Psoas muscle (tissue), 8 donors: ENCODE results near the gene PCDH1. TPM values are rescaled to one million over a fixed set of nuclear protein-coding genes. Genes with fewer than 3 reads are reported as not detected.

ENCODE experiments used
- ATAC-seq, 4 donors: fragments of 200-7000 bp; cut with Tn5 transposase; one replicate each; pipeline ENCODE4 v1.9.1; 2020; ENCODE audit warnings: moderate library complexity in 3 of 4, mild to moderate bottlenecking in 2 of 4
- DNase-seq, 2 donors: peaks; one replicate each; pipeline ENCODE4 v3.0.0-alpha.2; 2020
- H3K27ac ChIP-seq: fragments of 200-600 bp; one replicate; pipeline ENCODE4 v1.8.0; 2022
- H3K27me3 ChIP-seq, 3 donors: fragments of 200-600 bp in 1 of 3; one replicate each; pipeline versions ENCODE4 v1.6.1 to v1.8.0; 2013 to 2022; ENCODE audit warnings: low read length in 2 of 3, mild to moderate bottlenecking in 2 of 3, moderate library complexity in 1 of 3; ENCODE audit not compliant: insufficient read depth in 3 of 3
- H3K36me3 ChIP-seq, 2 donors: fragments of 200-600 bp in 1 of 2; one replicate each; pipeline versions ENCODE4 v1.6.1 to v1.8.0; 2013 to 2022; ENCODE audit warnings: low read depth in 1 of 2, mild to moderate bottlenecking in 1 of 2, moderate library complexity in 1 of 2; ENCODE audit not compliant: insufficient read depth in 1 of 2
- H3K4me1 ChIP-seq: fragments of 200-600 bp; one replicate; pipeline ENCODE4 v1.8.0; 2022
- H3K4me3 ChIP-seq: fragments of 200-600 bp; one replicate; pipeline ENCODE4 v1.8.0; 2022; ENCODE audit warnings: mild to moderate bottlenecking
- H3K9me3 ChIP-seq: fragments of 200-600 bp; one replicate; pipeline ENCODE4 v1.8.0; 2022
- WGBS, 3 donors: extraction: QIAGEN DNeasy Blood & Tissue Kit; methylation state at CpG; one replicate each; pipeline versions ENCODE4 v1.1.6 to v1.1.7; 2013; 5-methylcytosine and 5-hydroxymethylcytosine counted together
- intact Hi-C, 2 donors: fragments of 100-400 bp; cut with DNase I; formaldehyde crosslinking; loops; one replicate each; pipeline versions ENCODE4 v1.11.0 to v1.14.2; 2022
- polyA plus RNA-seq, 3 donors: library from polyadenylated mRNA; stranded (reverse); fragments of 200-250 nt; gene quantifications; one replicate each; pipeline ENCODE4 v1.2.3, GENCODE V29; 2013
- total RNA-seq, 4 donors: library from RNA; stranded (reverse); fragmentation: NEBNext Ultra II Directional in 2 of 4; extraction: Animal tissue kit (Norgen Biotek cat#: 25700) in 2 of 4; gene quantifications; one replicate each; pipeline versions ENCODE4 v1.2.1 to v1.2.4, GENCODE V29; 2021 to 2023
- TF ChIP-seq, protein P1 (sequence below): fragments of 200-600 bp; IDR thresholded peaks from one replicate; pipeline ENCODE4 v1.8.0; 2022; ENCODE audit warnings: antibody characterized with exemption
- donor health status: healthy with polysubstance abuse.
- donor health status: DM: no; HTN: no; CAD: no; lungs with moderate emphysema.
- donor health status: Bipolar disorder and iron deficiency.
- donor health status: healthy.
- donor health status: DM: yes; HTN: yes; CAD: no.
- donor health status: DM: no; HTN: no; CAD: no.
- donor health status: DM: no; HTN: no; CAD: no.
- donor health status: DM: yes; HTN: yes; CAD: no.

PCDH1 gene
- total and polyA plus RNA-seq, 7 donors = 4.2 to 17.4 (median 10.1) TPM

DNA sequence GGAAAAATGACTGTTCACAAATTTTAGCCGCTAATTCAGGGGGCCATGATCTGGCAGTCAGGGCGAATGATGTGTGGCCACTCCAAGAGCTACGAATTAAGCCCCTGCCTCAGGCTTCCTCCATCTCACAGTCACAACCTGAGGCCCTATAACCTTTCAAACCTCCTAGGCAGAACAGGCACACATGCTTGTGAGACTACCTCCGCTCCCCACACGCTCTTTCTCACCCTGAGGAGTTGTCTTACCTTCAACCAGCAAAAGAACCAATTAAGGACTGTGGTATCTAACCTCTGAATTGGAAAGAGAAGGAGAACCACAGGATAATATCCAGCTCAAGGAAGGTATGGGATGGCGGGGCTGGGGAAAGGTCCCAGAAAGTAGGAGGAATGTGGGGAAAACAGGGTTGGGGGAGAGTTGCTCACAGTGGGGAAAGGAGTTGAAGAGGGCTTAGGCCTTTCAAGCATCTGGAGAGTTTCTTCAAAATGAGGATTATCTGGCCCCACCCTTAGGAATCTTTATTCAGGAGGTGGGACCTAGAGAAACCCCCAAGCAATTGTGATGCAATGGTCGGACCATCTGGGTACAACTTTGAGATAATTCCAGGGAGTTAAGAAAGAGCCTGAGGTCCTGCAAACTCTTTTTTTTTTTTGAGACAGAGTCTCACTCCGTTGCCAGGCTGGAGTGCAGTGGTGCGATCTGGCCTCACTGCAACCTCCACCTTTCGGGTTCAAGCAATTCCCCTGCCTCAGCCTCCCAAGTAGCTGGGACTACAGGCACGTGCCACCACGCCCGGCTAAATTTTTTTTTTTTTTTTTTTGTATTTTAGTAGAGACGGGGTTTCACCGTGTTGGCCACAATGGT is 5.5 kb downstream of the PCDH1 start:
- Histone ChIP-seq H3K27me3 (peaks cover 0 to 60% (median 11%) of the 10 kb centered on the region in 3 donors), H3K27ac (no peak overlapping the region), H3K4me1 (peaks cover 11% of the 10 kb centered on the region), H3K4me3 (no peak overlapping the region), H3K9me3 (no peaks in the 10 kb centered on the region), H3K36me3 (no peaks in the 10 kb centered on the region)
- intact Hi-C loops = no loop called here
- 57 to 63% (median 57%) methylated on average over 15 of the region's 15 CpGs for WGBS, 3 donors
- no peak for ATAC-seq
- TF ChIP-seq, protein P1, sequence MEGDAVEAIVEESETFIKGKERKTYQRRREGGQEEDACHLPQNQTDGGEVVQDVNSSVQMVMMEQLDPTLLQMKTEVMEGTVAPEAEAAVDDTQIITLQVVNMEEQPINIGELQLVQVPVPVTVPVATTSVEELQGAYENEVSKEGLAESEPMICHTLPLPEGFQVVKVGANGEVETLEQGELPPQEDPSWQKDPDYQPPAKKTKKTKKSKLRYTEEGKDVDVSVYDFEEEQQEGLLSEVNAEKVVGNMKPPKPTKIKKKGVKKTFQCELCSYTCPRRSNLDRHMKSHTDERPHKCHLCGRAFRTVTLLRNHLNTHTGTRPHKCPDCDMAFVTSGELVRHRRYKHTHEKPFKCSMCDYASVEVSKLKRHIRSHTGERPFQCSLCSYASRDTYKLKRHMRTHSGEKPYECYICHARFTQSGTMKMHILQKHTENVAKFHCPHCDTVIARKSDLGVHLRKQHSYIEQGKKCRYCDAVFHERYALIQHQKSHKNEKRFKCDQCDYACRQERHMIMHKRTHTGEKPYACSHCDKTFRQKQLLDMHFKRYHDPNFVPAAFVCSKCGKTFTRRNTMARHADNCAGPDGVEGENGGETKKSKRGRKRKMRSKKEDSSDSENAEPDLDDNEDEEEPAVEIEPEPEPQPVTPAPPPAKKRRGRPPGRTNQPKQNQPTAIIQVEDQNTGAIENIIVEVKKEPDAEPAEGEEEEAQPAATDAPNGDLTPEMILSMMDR = no peak
- DNase-seq = no peak

DNA sequence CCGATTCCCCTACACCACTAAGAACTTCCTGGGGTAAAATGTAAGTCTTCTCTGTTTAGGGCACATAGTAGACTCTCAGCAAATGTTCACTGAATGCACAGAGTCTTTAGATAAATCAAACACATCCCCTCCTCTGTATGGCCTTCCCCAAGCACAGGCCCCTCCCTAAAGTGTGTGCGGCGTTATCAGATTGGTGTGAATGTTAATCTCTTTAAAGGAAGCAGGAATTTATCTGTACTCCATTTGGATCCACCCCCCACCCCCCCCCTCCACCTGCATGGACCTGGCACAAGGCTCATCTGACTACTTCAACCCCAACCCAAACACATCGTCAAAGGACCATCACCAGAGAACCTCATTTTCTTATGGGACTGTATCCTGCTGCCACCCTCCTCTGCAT is 6.3 kb downstream of the PCDH1 start:
- no peak overlapping the region for H3K27ac ChIP-seq
- peaks cover 0 to 51% (median 11%) of the 10 kb centered on the region in 3 donors for H3K27me3 ChIP-seq
- no peaks in the 10 kb centered on the region for H3K36me3 ChIP-seq
- 54 to 67% (median 67%) methylated on average over 4 of the region's 4 CpGs for WGBS, 3 donors
- no peak overlapping the region for H3K4me3 ChIP-seq
- H3K9me3 ChIP-seq = no peaks in the 10 kb centered on the region
- ATAC-seq (no peak), DNase-seq (no peak)
- H3K4me1 ChIP-seq = peaks cover 6% of the 10 kb centered on the region
- intact Hi-C loops = no loop called here
- TF ChIP-seq, protein P1 = no peak

DNA sequence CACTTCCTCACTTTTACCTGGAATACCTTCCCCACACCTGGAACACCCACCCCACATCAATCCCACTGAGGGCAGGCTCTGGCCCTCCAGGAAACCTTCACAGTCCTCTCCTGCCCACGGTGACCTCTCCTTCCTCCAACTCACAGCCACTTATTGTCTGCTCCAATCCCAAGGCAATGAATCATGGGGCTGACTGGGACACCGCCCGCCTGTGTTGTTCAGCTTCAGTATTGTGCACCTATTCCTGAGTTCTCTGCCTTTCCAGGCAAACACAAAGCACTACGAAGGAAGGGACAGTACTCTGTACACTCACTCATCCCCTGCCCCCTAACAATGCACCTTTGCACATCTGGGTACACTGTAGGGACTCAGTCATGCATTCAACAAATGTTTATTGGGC is 7.3 kb downstream of the PCDH1 start:
- Histone ChIP-seq H3K27ac (no peak overlapping the region), H3K4me3 (no peak overlapping the region), H3K4me1 (no peaks in the 10 kb centered on the region), H3K36me3 (no peaks in the 10 kb centered on the region), H3K9me3 (no peaks in the 10 kb centered on the region), H3K27me3 (peaks cover 0 to 41% (median 4%) of the 10 kb centered on the region in 3 donors)
- TF ChIP-seq, protein P1 = no peak
- DNase-seq = no peak
- WGBS, 3 donors = 56 to 62% (median 56%) methylated on average over 4 of the region's 4 CpGs
- intact Hi-C loops = no loop called here
- no peak for ATAC-seq

DNA sequence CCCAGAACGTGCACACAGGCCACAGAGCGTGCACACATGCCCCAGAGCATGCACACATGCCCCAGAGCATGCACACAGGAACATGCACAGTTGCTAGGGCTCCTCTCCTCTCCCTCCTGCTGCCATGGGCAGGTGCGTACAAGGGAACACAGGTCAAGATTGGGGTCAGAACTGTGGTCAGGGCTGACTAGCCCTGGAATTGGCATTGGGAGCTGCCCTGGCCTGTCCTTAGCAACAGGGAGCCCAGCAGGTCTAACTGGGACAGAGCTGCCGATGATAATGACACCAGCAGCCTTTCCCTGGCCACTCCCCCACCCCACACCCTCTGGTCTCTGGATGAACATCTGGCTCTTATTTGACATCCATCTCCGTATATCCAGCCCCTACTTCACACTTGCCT is 8.0 kb downstream of the PCDH1 start:
- DNase-seq = no peak
- ATAC-seq = no peak
- intact Hi-C loops = no loop called here
- Histone ChIP-seq H3K36me3 (peaks cover 0 to 4% of the 10 kb centered on the region in 2 donors), H3K9me3 (no peaks in the 10 kb centered on the region), H3K27ac (no peak overlapping the region), H3K4me3 (no peak overlapping the region), H3K27me3 (peaks cover 0 to 35% (median under 1%) of the 10 kb centered on the region in 3 donors), H3K4me1 (no peaks in the 10 kb centered on the region)
- 47 to 48% (median 48%) methylated on average over 5 of the region's 5 CpGs for WGBS, 3 donors
- TF ChIP-seq, protein P1 = no peak
